ENCODE measurements around the gene CNIH3. TPM values are rescaled to one million over a fixed set of nuclear protein-coding genes. Genes with fewer than 3 reads are reported as not detected.
A peak's percentile ranks its signal among the peaks of the same experiment; 100 is the strongest.
"Not testable (repeated sequence)": the region's sequence is repeated elsewhere in the genome, so short reads cannot be mapped to it uniquely, and the experiment has no call there.

Gene CNIH3
- total RNA-seq (1 to 10 TPM; 1.0 to 4.2 (median 2.2) TPM), polyA plus RNA-seq (1 to 10 TPM; 1.2 TPM), total RNA-seq (2.0 reads per million, percentile 9 among the genes with 10 or more reads in this experiment)

GRCh38 chr1:224615861-224616755 lies at the start of gene CNIH3:
CNIH3 (plus strand) TSS chr1:224616317; CDS start chr1:224617175, 858 bp downstream.
- Histone ChIP-seq H3K27me3 (ENCODE audit: control insufficient read depth in 2 of 2, insufficient read depth in 2 of 2, low read length in 2 of 2) (peaks cover 17 to 22% of the 10 kb centered on the region in 2 donors), H3K36me3 (ENCODE audit: control insufficient read depth in 2 of 3, insufficient read depth in 3 of 3, low read length in 3 of 3) (no peaks in the 10 kb centered on the region), H3K27ac (ENCODE audit: low read depth, low read length) (no peak within 1 kb of the TSS), H3K4me1 (ENCODE audit: control insufficient read depth in 2 of 2, insufficient read depth in 2 of 2, low read length in 2 of 2) (peaks cover 10 to 17% of the 10 kb centered on the region in 2 donors), H3K9me3 (ENCODE audit: control insufficient read depth in 2 of 3, low read length in 3 of 3) (no peaks in the 10 kb centered on the region), H3K4me3 (ENCODE audit: low read length) (peak within 1 kb of the TSS; percentile 44)
- H3K36me3 Mint-ChIP-seq: peaks cover 0 to 2% (median 0%) of the 10 kb centered on the region in 5 donors
- ATAC-seq (peak; percentile 55), DNase-seq (peak in 1 of 9 donors; percentile 42)
- H3K27ac Mint-ChIP-seq: peak within 1 kb of the TSS in 3 of 9 donors; percentile 16 to 77 (median 46)
- H3K4me1 Mint-ChIP-seq: peaks cover 10 to 34% (median 26%) of the 10 kb centered on the region in 7 donors
- peak within 1 kb of the TSS; percentile 60 to 85 (median 69) for H3K4me3 Mint-ChIP-seq
- ChIA-PET POLR2A (interaction anchor here (0.7 kb wide), 1 partner anchor 19 kb away, joined by 3 read pairs; no protein-coding TSS in a partner anchor), CTCF (no interaction called here)
- H3K27me3 Mint-ChIP-seq: peaks cover 48 to 84% (median 50%) of the 10 kb centered on the region in 5 donors
- intact Hi-C loops (cut with micrococcal nuclease): loop anchor here in 1 of 2 donors (1.0 to 5.0 kb wide), 2 partner anchors 8 to 104 kb away; no protein-coding TSS in a partner anchor
- H3K9me3 Mint-ChIP-seq: peaks cover 0 to 7% (median 0%) of the 10 kb centered on the region in 11 donors

GRCh38 chr1:224566492-224566891 lies 49.6 kb upstream of the CNIH3 start:
- H3K27me3 ChIP-seq (ENCODE audit: control insufficient read depth in 2 of 2, insufficient read depth in 2 of 2, low read length in 2 of 2); CTCF ChIA-PET; H3K9me3 ChIP-seq (ENCODE audit: control insufficient read depth in 2 of 3, low read length in 3 of 3); H3K36me3 Mint-ChIP-seq; H3K4me1 Mint-ChIP-seq; ATAC-seq; H3K27me3 Mint-ChIP-seq; H3K36me3 ChIP-seq (ENCODE audit: control insufficient read depth in 2 of 3, insufficient read depth in 3 of 3, low read length in 3 of 3); H3K27ac ChIP-seq (ENCODE audit: low read depth, low read length); intact Hi-C loops (cut with micrococcal nuclease); H3K9me3 Mint-ChIP-seq; H3K4me3 ChIP-seq (ENCODE audit: low read length); H3K4me3 Mint-ChIP-seq; POLR2A ChIA-PET; DNase-seq; H3K4me1 ChIP-seq (ENCODE audit: control insufficient read depth in 2 of 2, insufficient read depth in 2 of 2, low read length in 2 of 2): not testable (repeated sequence)
- H3K27ac Mint-ChIP-seq: peak overlapping the region in 1 of 9 donors; percentile 21

GRCh38 chr1:224569276-224569675 lies 46.8 kb upstream of the CNIH3 start:
- H3K9me3 ChIP-seq (ENCODE audit: control insufficient read depth in 2 of 3, low read length in 3 of 3): no peaks in the 10 kb centered on the region
- intact Hi-C loops (cut with micrococcal nuclease): no loop called here
- ChIA-PET CTCF (no interaction called here), POLR2A (no interaction called here)
- H3K27me3 ChIP-seq (ENCODE audit: control insufficient read depth in 2 of 2, insufficient read depth in 2 of 2, low read length in 2 of 2): no peaks in the 10 kb centered on the region
- Mint-ChIP-seq H3K36me3 (peaks cover 0 to 8% (median 4%) of the 10 kb centered on the region in 5 donors), H3K27ac (no peak overlapping the region), H3K9me3 (peaks cover 0 to 5% (median 0%) of the 10 kb centered on the region in 11 donors), H3K27me3 (peaks cover 0 to 17% (median 5%) of the 10 kb centered on the region in 5 donors), H3K4me3 (no peak overlapping the region), H3K4me1 (peaks cover 0 to 5% (median 0%) of the 10 kb centered on the region in 7 donors)
- H3K4me3 ChIP-seq (ENCODE audit: low read length): no peak overlapping the region
- H3K36me3 ChIP-seq (ENCODE audit: control insufficient read depth in 2 of 3, insufficient read depth in 3 of 3, low read length in 3 of 3): no peaks in the 10 kb centered on the region
- H3K27ac ChIP-seq (ENCODE audit: low read depth, low read length): no peak overlapping the region
- no peak for ATAC-seq
- no peaks in the 10 kb centered on the region for H3K4me1 ChIP-seq (ENCODE audit: control insufficient read depth in 2 of 2, insufficient read depth in 2 of 2, low read length in 2 of 2)
- no peak for DNase-seq

- POLR2A ChIA-PET; H3K4me1 ChIP-seq (ENCODE audit: control insufficient read depth in 2 of 2, insufficient read depth in 2 of 2, low read length in 2 of 2); ATAC-seq; H3K36me3 ChIP-seq (ENCODE audit: control insufficient read depth in 2 of 3, insufficient read depth in 3 of 3, low read length in 3 of 3); H3K9me3 ChIP-seq (ENCODE audit: control insufficient read depth in 2 of 3, low read length in 3 of 3); DNase-seq; intact Hi-C loops (cut with micrococcal nuclease); H3K27ac ChIP-seq (ENCODE audit: low read depth, low read length); H3K4me1 Mint-ChIP-seq; H3K4me3 Mint-ChIP-seq; H3K4me3 ChIP-seq (ENCODE audit: low read length); H3K27ac Mint-ChIP-seq; H3K27me3 ChIP-seq (ENCODE audit: control insufficient read depth in 2 of 2, insufficient read depth in 2 of 2, low read length in 2 of 2): not testable (repeated sequence)
- CTCF ChIA-PET: interaction anchor here (0.6 kb wide), 1 partner anchor 1509 kb away, joined by 3 read pairs; no protein-coding TSS in a partner anchor
- Mint-ChIP-seq H3K36me3 (peaks cover 0 to 10% (median 6%) of the 10 kb centered on the region in 5 donors), H3K9me3 (peaks cover 0 to 15% (median 7%) of the 10 kb centered on the region in 11 donors), H3K27me3 (peaks cover 0 to 20% (median 6%) of the 10 kb centered on the region in 5 donors)
Observed at GRCh38 chr1:224571975-224572374, 44.1 kb upstream of the CNIH3 start.

- DNase-seq: no peak
- Mint-ChIP-seq H3K9me3 (peaks cover 3 to 25% (median 16%) of the 10 kb centered on the region in 11 donors), H3K4me3 (no peak overlapping the region), H3K27ac (no peak overlapping the region), H3K4me1 (no peaks in the 10 kb centered on the region), H3K36me3 (peaks cover 0 to 7% (median 7%) of the 10 kb centered on the region in 5 donors), H3K27me3 (peaks cover 0 to 37% (median 17%) of the 10 kb centered on the region in 5 donors)
- ChIA-PET CTCF (no interaction called here), POLR2A (no interaction called here)
- Histone ChIP-seq H3K27me3 (ENCODE audit: control insufficient read depth in 2 of 2, insufficient read depth in 2 of 2, low read length in 2 of 2) (no peaks in the 10 kb centered on the region), H3K36me3 (ENCODE audit: control insufficient read depth in 2 of 3, insufficient read depth in 3 of 3, low read length in 3 of 3) (no peaks in the 10 kb centered on the region), H3K4me3 (ENCODE audit: low read length) (no peak overlapping the region), H3K27ac (ENCODE audit: low read depth, low read length) (no peak overlapping the region), H3K9me3 (ENCODE audit: control insufficient read depth in 2 of 3, low read length in 3 of 3) (peaks cover 0 to 3% (median 0%) of the 10 kb centered on the region in 3 experiments), H3K4me1 (ENCODE audit: control insufficient read depth in 2 of 2, insufficient read depth in 2 of 2, low read length in 2 of 2) (no peaks in the 10 kb centered on the region)
- intact Hi-C loops (cut with micrococcal nuclease): no loop called here
- no peak for ATAC-seq
Observed at GRCh38 chr1:224579526-224579925, 36.6 kb upstream of the CNIH3 start.

GRCh38 chr1:224580006-224580405 lies 36.1 kb upstream of the CNIH3 start:
- H3K4me3 ChIP-seq (ENCODE audit: low read length): no peak overlapping the region
- ATAC-seq (no peak), DNase-seq (no peak)
- no peaks in the 10 kb centered on the region for H3K27me3 ChIP-seq (ENCODE audit: control insufficient read depth in 2 of 2, insufficient read depth in 2 of 2, low read length in 2 of 2)
- no peaks in the 10 kb centered on the region for H3K4me1 ChIP-seq (ENCODE audit: control insufficient read depth in 2 of 2, insufficient read depth in 2 of 2, low read length in 2 of 2)
- no peaks in the 10 kb centered on the region for H3K36me3 ChIP-seq (ENCODE audit: control insufficient read depth in 2 of 3, insufficient read depth in 3 of 3, low read length in 3 of 3)
- Mint-ChIP-seq H3K9me3 (peaks cover 3 to 25% (median 17%) of the 10 kb centered on the region in 11 donors), H3K4me3 (no peak overlapping the region), H3K27ac (no peak overlapping the region), H3K27me3 (peaks cover 0 to 38% (median 17%) of the 10 kb centered on the region in 5 donors), H3K36me3 (peaks cover 0 to 10% (median 7%) of the 10 kb centered on the region in 5 donors), H3K4me1 (no peaks in the 10 kb centered on the region)
- CTCF ChIA-PET: no interaction called here
- intact Hi-C loops (cut with micrococcal nuclease): no loop called here
- peaks cover 0 to 3% (median 0%) of the 10 kb centered on the region in 3 experiments for H3K9me3 ChIP-seq (ENCODE audit: control insufficient read depth in 2 of 3, low read length in 3 of 3)
- POLR2A ChIA-PET: no interaction called here
- H3K27ac ChIP-seq (ENCODE audit: low read depth, low read length): no peak overlapping the region
